Suprapubic skin (tissue), 4 donors: Measurements from ENCODE around the gene PLXNA4.

Experiments
- CTCF ChIP-seq, 2 donors: fragments of 200-600 bp in 1 of 2; fragments of 450-650 bp in 1 of 2; sonication (generic) in 1 of 2; IDR thresholded peaks; one replicate each; pipeline ENCODE4 v1.5.1; 2016 to 2019; ENCODE audit warnings: antibody characterized with exemption in 2 of 2, mild to moderate bottlenecking in 1 of 2, moderate library complexity in 1 of 2
- EP300 ChIP-seq: sonication (generic); formaldehyde crosslinking; IDR thresholded peaks from one replicate; pipeline ENCODE4 v1.6.1; 2017; ENCODE audit warnings: antibody characterized with exemption
- POLR2A ChIP-seq, 2 donors: fragments of 450-650 bp; IDR thresholded peaks; one replicate each; pipeline ENCODE4 v1.6.1; 2017; ENCODE audit warnings: antibody characterized with exemption in 2 of 2, mild to moderate bottlenecking in 2 of 2, moderate library complexity in 2 of 2
- POLR2AphosphoS5 ChIP-seq, 3 donors: sonication (generic); formaldehyde crosslinking; IDR thresholded peaks; one replicate each; pipeline ENCODE4 v1.6.1; 2017; ENCODE audit warnings: antibody characterized with exemption in 3 of 3

DNA sequence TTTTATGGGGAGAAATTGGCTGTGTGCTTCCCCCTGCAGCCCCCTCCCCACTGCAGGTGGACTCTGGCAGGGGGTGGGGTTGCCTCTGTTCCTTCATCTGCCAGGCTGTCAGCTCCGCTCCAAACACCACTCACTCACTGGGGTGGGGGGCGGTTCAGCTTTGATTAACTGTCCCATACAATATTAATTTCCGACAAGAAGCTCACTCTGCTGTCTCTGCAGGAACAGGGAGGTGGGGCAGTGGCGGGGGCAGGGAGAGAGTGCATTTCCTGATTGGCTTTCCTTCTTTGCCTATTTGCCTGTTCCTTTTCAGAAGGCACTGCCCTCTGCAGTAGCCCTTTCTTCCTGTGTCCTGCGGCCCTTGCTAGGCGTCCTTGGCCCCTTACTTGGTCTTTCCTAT, 500.8 kb downstream of the PLXNA4 start:
- TF ChIP-seq CTCF (IDR thresholded peaks at IDR 0.05) (no peak), EP300 (no peak), POLR2A (IDR thresholded peaks at IDR 0.05) (no peak), POLR2AphosphoS5 (IDR thresholded peaks at IDR 0.05) (no peak)
